ENCODE results near the gene LSG1.

The LSG1 gene

GRCh38 chr3:194610689-194611088, 61.3 kb downstream of the LSG1 start:
- DNase-seq (ENCODE audit: extremely low read depth, insufficient read length) = no peak

GRCh38 chr3:194609601-194610000, 62.4 kb downstream of the LSG1 start:
- TF ChIP-seq CTCF (IDR thresholded peaks at IDR 0.05; ENCODE audit: insufficient read depth, low read length, poor library complexity, severe bottlenecking) = no peak

More at GRCh38 chr3:194610689-194611088, 61.3 kb downstream of the LSG1 start:
- TF ChIP-seq CTCF (IDR thresholded peaks at IDR 0.05; ENCODE audit: insufficient read depth, low read length, poor library complexity, severe bottlenecking) = no peak
- Histone ChIP-seq H3K4me3 (replicated peaks; ENCODE audit: low read depth, low read length) (no peak overlapping the region), H3K27me3 (replicated peaks; ENCODE audit: control insufficient read depth, insufficient read depth, low read length) (no peaks in the 10 kb centered on the region), H3K36me3 (ENCODE audit: control insufficient read depth, insufficient read depth, low read length) (no peaks in the 10 kb centered on the region; the same call in 1 of the 2 replicates)

GRCh38 chr3:194608981-194609380, 63.0 kb downstream of the LSG1 start:
- Histone ChIP-seq H3K36me3 (ENCODE audit: control insufficient read depth, insufficient read depth, low read length) (no peaks in the 10 kb centered on the region; the same call in 1 of the 2 replicates), H3K4me3 (replicated peaks; ENCODE audit: low read depth, low read length) (no peak overlapping the region), H3K27me3 (replicated peaks; ENCODE audit: control insufficient read depth, insufficient read depth, low read length) (no peaks in the 10 kb centered on the region)
- no peak for TF ChIP-seq CTCF (IDR thresholded peaks at IDR 0.05; ENCODE audit: insufficient read depth, low read length, poor library complexity, severe bottlenecking)
- no peak for DNase-seq (ENCODE audit: extremely low read depth, insufficient read length)

More at GRCh38 chr3:194609601-194610000, 62.4 kb downstream of the LSG1 start:
- Histone ChIP-seq H3K36me3 (ENCODE audit: control insufficient read depth, insufficient read depth, low read length) (no peaks in the 10 kb centered on the region; the same call in 1 of the 2 replicates), H3K4me3 (replicated peaks; ENCODE audit: low read depth, low read length) (no peak overlapping the region), H3K27me3 (replicated peaks; ENCODE audit: control insufficient read depth, insufficient read depth, low read length) (no peaks in the 10 kb centered on the region)
- no peak for DNase-seq (ENCODE audit: extremely low read depth, insufficient read length)

GRCh38 chr3:194607592-194608389, 64.2 kb downstream of the LSG1 start:
- no peak for DNase-seq (ENCODE audit: extremely low read depth, insufficient read length)
- TF ChIP-seq CTCF (IDR thresholded peaks at IDR 0.05; ENCODE audit: insufficient read depth, low read length, poor library complexity, severe bottlenecking) = no peak
- no peaks in the 10 kb centered on the region; the same call in 1 of the 2 replicates for H3K36me3 ChIP-seq (ENCODE audit: control insufficient read depth, insufficient read depth, low read length)
- H3K4me3 ChIP-seq (replicated peaks; ENCODE audit: low read depth, low read length) = no peak overlapping the region
- no peaks in the 10 kb centered on the region for H3K27me3 ChIP-seq (replicated peaks; ENCODE audit: control insufficient read depth, insufficient read depth, low read length)

- no peak for DNase-seq (ENCODE audit: extremely low read depth, insufficient read length)
- Histone ChIP-seq H3K27me3 (replicated peaks; ENCODE audit: control insufficient read depth, insufficient read depth, low read length) (no peaks in the 10 kb centered on the region), H3K36me3 (ENCODE audit: control insufficient read depth, insufficient read depth, low read length) (no peaks in the 10 kb centered on the region; the same call in 1 of the 2 replicates), H3K4me3 (replicated peaks; ENCODE audit: low read depth, low read length) (no peak overlapping the region)
- no peak for TF ChIP-seq CTCF (IDR thresholded peaks at IDR 0.05; ENCODE audit: insufficient read depth, low read length, poor library complexity, severe bottlenecking)
These were observed 65.0 kb downstream of the LSG1 start for GRCh38 chr3:194606941-194607340.
